HepG2 (cell line): ENCODE results near the gene ANK3. TPM values are rescaled to one million over a fixed set of nuclear protein-coding genes. Genes with fewer than 3 reads are reported as not detected.

ENCODE experiments used
- ATAC-seq: fragments of 200-7000 bp; cut with Tn5 transposase; 3 replicates; pipeline ENCODE4 v1.9.1; 2020; ENCODE audit warnings: mild to moderate bottlenecking, moderate library complexity
- BruUV-seq: library from RNA; stranded (reverse); fragments of 400-500 nt; replicated peaks from 2 replicates; lab custom pipeline; 2021; lab: Mats Ljungman, UMichigan
- CTCF ChIA-PET: fragments of 300-600 bp; formaldehyde crosslinking; extraction: SDS; loops from one replicate; lab custom pipeline; 2021; ENCODE audit warnings: low total read pairs, inconsistent platforms, low intra/inter-chr PET ratio; lab: Yijun Ruan, JAX
- POLR2A ChIA-PET: fragments of 350-600 bp; sonication (Branson Sonifier 250); formaldehyde crosslinking; loops from one replicate; lab custom pipeline; 2020; ENCODE audit warnings: antibody characterized with exemption, inconsistent platforms; lab: Yijun Ruan, JAX
- DNase-seq: peaks from one replicate; pipeline ENCODE4 v3.0.0-alpha.2; 2015; ENCODE audit warnings: low spot score
- FAIRE-seq: peaks from 3 replicates; lab custom pipeline; 2011; peaks lifted over from hg19 to GRCh38; lab: Jason Lieb, UNC
- H2AFZ ChIP-seq: one replicate; pipeline ENCODE4 v1.6.1; 2011; ENCODE audit warnings: low read length, inconsistent platforms
- H3K27ac ChIP-seq: fragments of 300-600 bp; 3 replicates; pipeline ENCODE4 v1.8.0; 2011; ENCODE audit warnings: mixed run types, mild to moderate bottlenecking, mixed read lengths, low read length, inconsistent platforms; ENCODE audit not compliant: insufficient read depth; ENCODE audit errors: extremely low read length
- H3K27me3 ChIP-seq, 2 experiments: fragments of 200-600 bp in 1 of 2; 2 replicates in 1 of 2; 3 replicates in 1 of 2; pipeline versions ENCODE4 v1.6.0 to v1.8.0; 2011; ENCODE audit warnings: low read length in 2 of 2, mild to moderate bottlenecking in 2 of 2, moderate library complexity in 2 of 2, inconsistent platforms in 1 of 2; ENCODE audit not compliant: insufficient read depth in 2 of 2, control insufficient read depth in 1 of 2
- H3K36me3 ChIP-seq, 2 experiments: fragments of 200-600 bp in 1 of 2; replicated peaks in 1 of 2; 2 replicates in 1 of 2; 3 replicates in 1 of 2; pipeline versions ENCODE4 v1.5.1 to v1.8.0; 2011; ENCODE audit warnings: low read length in 2 of 2, inconsistent platforms in 1 of 2; ENCODE audit not compliant: insufficient read depth in 2 of 2, control insufficient read depth in 1 of 2
- H3K4me1 ChIP-seq: 2 replicates; pipeline ENCODE4 v1.5.1; 2012; ENCODE audit warnings: low read length, inconsistent platforms; ENCODE audit not compliant: insufficient read depth
- H3K4me2 ChIP-seq: 2 replicates; pipeline ENCODE4 v1.6.0; 2011; ENCODE audit warnings: low read depth, low read length, inconsistent platforms
- H3K4me3 ChIP-seq, 3 experiments: fragments of 200-600 bp in 1 of 3; sonication (generic), shearing (Covaris generic) in 1 of 3; replicated peaks in 1 of 3; 2 replicates each; pipeline ENCODE4 v1.5.1; 2011 to 2016; ENCODE audit warnings: low read length in 3 of 3, inconsistent platforms in 2 of 3, low read depth in 2 of 3, mild to moderate bottlenecking in 2 of 3, control low read depth in 1 of 3, mixed read lengths in 1 of 3; ENCODE audit not compliant: insufficient read depth in 1 of 3
- H3K79me2 ChIP-seq: one replicate; pipeline ENCODE4 v1.6.1; 2011; ENCODE audit warnings: low read length, inconsistent platforms; ENCODE audit not compliant: insufficient read depth
- H3K9ac ChIP-seq: 2 replicates; pipeline ENCODE4 v1.6.0; 2011; ENCODE audit warnings: mild to moderate bottlenecking, low read depth, low read length, inconsistent platforms; ENCODE audit not compliant: insufficient read depth
- H3K9me3 ChIP-seq: 2 replicates; pipeline ENCODE4 v1.5.1; 2012; ENCODE audit warnings: mild to moderate bottlenecking, low read length
- H4K20me1 ChIP-seq: 2 replicates; pipeline ENCODE4 v1.6.0; 2011; ENCODE audit warnings: inconsistent platforms, mild to moderate bottlenecking, low read length, moderate library complexity; ENCODE audit not compliant: insufficient read depth
- CEBPB ChIP-seq: IDR thresholded peaks from 2 replicates; pipeline ENCODE4 v1.6.1; 2011; ENCODE audit warnings: low read depth, low read length, improper control_type of control experiment, borderline replicate concordance
- E2F2 ChIP-seq: sonication (generic); formaldehyde crosslinking; IDR thresholded peaks from 2 replicates; pipeline ENCODE4 v1.4.0; 2020; ENCODE audit warnings: missing genetic modification reagents, borderline replicate concordance
- GATAD2A ChIP-seq: IDR thresholded peaks from 2 replicates; pipeline ENCODE4 v1.6.1; 2016
- KLF12 ChIP-seq: sonication (generic); formaldehyde crosslinking; IDR thresholded peaks from 2 replicates; pipeline ENCODE4 v1.4.0; 2020; ENCODE audit warnings: missing genetic modification reagents, borderline replicate concordance
- MAFF ChIP-seq: IDR thresholded peaks from 2 replicates; pipeline ENCODE4 v1.6.1; 2011; ENCODE audit warnings: low read depth, low read length, improper control_type of control experiment
- MLX ChIP-seq: IDR thresholded peaks from 2 replicates; pipeline ENCODE4 v1.6.1; 2016
- NR2F1 ChIP-seq, 2 experiments: fragments of 450-650 bp in 1 of 2; formaldehyde crosslinking in 1 of 2; IDR thresholded peaks; 2 replicates each; pipeline versions ENCODE4 v1.5.0 to v1.6.1; 2016 to 2020; ENCODE audit warnings: mild to moderate bottlenecking in 1 of 2, missing compliant biosample characterization in 1 of 2, missing genetic modification reagents in 1 of 2, moderate library complexity in 1 of 2
- RXRB ChIP-seq: IDR thresholded peaks from 2 replicates; pipeline ENCODE4 v1.6.1; 2016; ENCODE audit warnings: borderline replicate concordance, missing genetic modification reagents, missing compliant biosample characterization
- ZBTB20 ChIP-seq: sonication (generic); formaldehyde crosslinking; IDR thresholded peaks from 2 replicates; pipeline ENCODE4 v1.8.1; 2023; ENCODE audit warnings: missing genetic modification reagents, low read depth, mild to moderate bottlenecking, borderline replicate concordance
- ZNF530 ChIP-seq: sonication (generic); formaldehyde crosslinking; IDR thresholded peaks from 2 replicates; pipeline ENCODE4 v1.5.0; 2020; ENCODE audit warnings: low read depth, mild to moderate bottlenecking, missing genetic modification reagents
- ZNF562 ChIP-seq: sonication (generic); formaldehyde crosslinking; IDR thresholded peaks from 2 replicates; pipeline ENCODE4 v1.8.0; 2022; ENCODE audit warnings: missing genetic modification reagents, borderline replicate concordance
- ZNF563 ChIP-seq: sonication (generic); formaldehyde crosslinking; IDR thresholded peaks from 2 replicates; pipeline ENCODE4 v1.8.0; 2022; ENCODE audit warnings: mild to moderate bottlenecking, moderate library complexity, missing genetic modification reagents
- ZNF589 ChIP-seq: sonication (generic); formaldehyde crosslinking; conservative IDR thresholded peaks from 2 replicates; pipeline ENCODE4 v1.8.0; 2022; ENCODE audit warnings: mild to moderate bottlenecking, moderate library complexity, missing genetic modification reagents
- ZNF737 ChIP-seq: sonication (generic); formaldehyde crosslinking; IDR thresholded peaks from 2 replicates; pipeline ENCODE4 v1.5.0; 2020; ENCODE audit warnings: missing genetic modification reagents, mild to moderate bottlenecking, borderline replicate concordance
- ZNF841 ChIP-seq: sonication (generic); formaldehyde crosslinking; IDR thresholded peaks from 2 replicates; pipeline ENCODE4 v1.8.1; 2023; ENCODE audit warnings: missing genetic modification reagents, borderline replicate concordance
- WGBS: methylation state at CpG from one replicate; pipeline ENCODE4 v1.1.6; 2017; ENCODE audit warnings: low lambda C conversion rate; 5-methylcytosine and 5-hydroxymethylcytosine counted together
- in situ Hi-C: cut with HindIII; loops from 2 replicates; pipeline ENCODE4 v1.10.0; 2017; ENCODE audit warnings: low pct_unique_long_range_greater_than_20kb; ENCODE audit not compliant: extremely low pct_ligation_motif_present
- intact Hi-C: fragments of 100-400 bp; cut with micrococcal nuclease; formaldehyde crosslinking; loops from one replicate; pipeline ENCODE4 v1.10.0; 2022; ENCODE audit not compliant: unreplicated experiment
- polyA plus RNA-seq, 8 experiments: library from polyadenylated mRNA; depleted of rRNA in 3 of 8; stranded (reverse) in 7 of 8; unstranded in 1 of 8; fragments of >200 nt; fragmentation: Illumina TruSeq in 4 of 8; extraction: Trizol in 4 of 8; gene quantifications; 2 replicates each; pipeline versions ENCODE4 v1.2.1 to v1.2.3, GENCODE V29; 2011 to 2016; ENCODE audit warnings: low read depth in 4 of 8, missing spikeins in 1 of 8, mixed read lengths in 1 of 8; ENCODE audit not compliant: insufficient read depth in 1 of 8
- total RNA-seq, 5 experiments: library from RNA; depleted of rRNA; stranded (reverse); fragments of >200 nt; fragmentation: Illumina TruSeq; extraction: Trizol; gene quantifications; 2 replicates each; pipeline ENCODE4 v1.2.3, GENCODE V29; 2016; ENCODE audit warnings: low read depth in 1 of 5

The ANK3 gene
- total and polyA plus RNA-seq, 2 of the 13 experiments (the other 11 are each of a cell fraction or from before 2014, with no cell fraction given) = not detected

DNA sequence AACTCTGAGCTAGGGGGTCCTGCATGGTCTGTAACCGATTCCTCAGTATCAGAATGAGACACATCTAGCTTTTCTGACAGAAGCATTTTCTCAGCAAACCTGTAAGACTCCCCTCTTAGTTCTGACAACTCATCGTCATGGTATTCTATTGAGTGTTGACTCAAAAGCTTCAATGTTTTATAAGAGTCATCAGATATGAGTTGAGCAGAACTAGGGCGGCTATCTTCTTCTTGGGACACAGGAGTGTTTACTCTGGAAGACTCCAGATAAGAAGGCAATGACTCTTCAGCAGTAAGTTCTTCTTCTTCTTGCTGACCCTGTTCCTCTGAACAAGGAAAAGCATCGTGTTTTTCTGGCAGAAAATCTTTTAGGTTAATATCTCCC, 316.3 kb downstream of the ANK3 start:
- in situ Hi-C loops (no loop called here), intact Hi-C loops (no loop called here)
- Histone ChIP-seq H3K79me2 (no peaks in the 10 kb centered on the region), H2AFZ (no peak overlapping the region), H3K9me3 (no peaks in the 10 kb centered on the region), H4K20me1 (no peaks in the 10 kb centered on the region), H3K4me1 (no peaks in the 10 kb centered on the region), H3K36me3 (no peaks in the 10 kb centered on the region), H3K27me3 (peaks cover 0 to 25% of the 10 kb centered on the region in 2 experiments; a peak in 4 of 5 replicates), H3K9ac (no peak overlapping the region), H3K4me3 (no peak overlapping the region), H3K4me2 (no peak overlapping the region), H3K27ac (no peak overlapping the region)
- DNase-seq = no peak
- TF ChIP-seq RXRB (CRISPR knock-in tag) (no peak), E2F2 (CRISPR knock-in tag) (no peak), ZNF589 (CRISPR knock-in tag) (no peak), NR2F1 (CRISPR knock-in tag; IDR thresholded peaks at IDR 0.05) (no peak)
- BruUV-seq = no TSS peak
- ChIA-PET POLR2A (no interaction called here), CTCF (no interaction called here)
- 27% methylated on average over 4 of the region's 4 CpGs for WGBS
- ATAC-seq = no peak
- FAIRE-seq = no peak

DNA sequence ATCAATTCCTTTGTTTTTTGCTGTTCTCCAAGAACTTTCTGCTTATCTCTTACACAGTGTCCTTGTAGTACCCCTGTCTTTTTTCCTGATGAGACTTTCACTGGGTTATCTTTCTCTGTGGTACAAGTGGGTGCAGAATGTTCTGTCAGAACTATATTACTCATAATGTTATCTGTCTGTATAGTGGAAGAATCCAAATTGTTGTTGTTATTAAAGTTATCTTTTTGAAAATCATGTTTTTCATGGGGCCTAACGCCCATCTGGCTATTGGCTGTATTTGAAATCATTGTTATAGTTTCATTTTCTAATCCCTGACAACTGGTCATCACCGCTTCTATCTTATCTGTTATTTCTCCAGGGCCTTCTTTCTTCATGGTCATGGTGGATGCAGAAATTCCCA, 320.4 kb downstream of the ANK3 start:
- no peaks in the 10 kb centered on the region for H3K4me1 ChIP-seq
- intact Hi-C loops = no loop called here
- no TSS peak for BruUV-seq
- no peak overlapping the region for H3K4me3 ChIP-seq
- no peak for DNase-seq
- no peak for ATAC-seq
- H4K20me1 ChIP-seq = no peaks in the 10 kb centered on the region
- no peak overlapping the region for H3K9ac ChIP-seq
- H3K4me2 ChIP-seq = no peak overlapping the region
- ChIA-PET POLR2A (no interaction called here), CTCF (no interaction called here)
- WGBS = 22% methylated on average over 2 of the region's 2 CpGs
- H3K27me3 ChIP-seq = peaks cover 1 to 19% of the 10 kb centered on the region in 2 experiments; a peak in 4 of 5 replicates
- no peaks in the 10 kb centered on the region for H3K9me3 ChIP-seq
- H3K79me2 ChIP-seq = no peaks in the 10 kb centered on the region
- H3K36me3 ChIP-seq = no peaks in the 10 kb centered on the region
- H3K27ac ChIP-seq = no peak overlapping the region
- no peak overlapping the region for H2AFZ ChIP-seq
- FAIRE-seq = no peak
- in situ Hi-C loops = no loop called here
- no peak for TF ChIP-seq ZBTB20 (CRISPR knock-in tag)
- TF ChIP-seq MAFF = no peak
- no peak for TF ChIP-seq ZNF530
- TF ChIP-seq CEBPB = no peak
- no peak for TF ChIP-seq GATAD2A (CRISPR knock-in tag)
- TF ChIP-seq ZNF841 (CRISPR knock-in tag) = no peak
- TF ChIP-seq ZNF737 = no peak
- TF ChIP-seq KLF12 (CRISPR knock-in tag) = no peak
- TF ChIP-seq ZNF562 = no peak
- no peak for TF ChIP-seq ZNF563 (CRISPR knock-in tag)
- TF ChIP-seq MLX = no peak
